Measurements from ENCODE around the gene HSPB7.

DNA sequence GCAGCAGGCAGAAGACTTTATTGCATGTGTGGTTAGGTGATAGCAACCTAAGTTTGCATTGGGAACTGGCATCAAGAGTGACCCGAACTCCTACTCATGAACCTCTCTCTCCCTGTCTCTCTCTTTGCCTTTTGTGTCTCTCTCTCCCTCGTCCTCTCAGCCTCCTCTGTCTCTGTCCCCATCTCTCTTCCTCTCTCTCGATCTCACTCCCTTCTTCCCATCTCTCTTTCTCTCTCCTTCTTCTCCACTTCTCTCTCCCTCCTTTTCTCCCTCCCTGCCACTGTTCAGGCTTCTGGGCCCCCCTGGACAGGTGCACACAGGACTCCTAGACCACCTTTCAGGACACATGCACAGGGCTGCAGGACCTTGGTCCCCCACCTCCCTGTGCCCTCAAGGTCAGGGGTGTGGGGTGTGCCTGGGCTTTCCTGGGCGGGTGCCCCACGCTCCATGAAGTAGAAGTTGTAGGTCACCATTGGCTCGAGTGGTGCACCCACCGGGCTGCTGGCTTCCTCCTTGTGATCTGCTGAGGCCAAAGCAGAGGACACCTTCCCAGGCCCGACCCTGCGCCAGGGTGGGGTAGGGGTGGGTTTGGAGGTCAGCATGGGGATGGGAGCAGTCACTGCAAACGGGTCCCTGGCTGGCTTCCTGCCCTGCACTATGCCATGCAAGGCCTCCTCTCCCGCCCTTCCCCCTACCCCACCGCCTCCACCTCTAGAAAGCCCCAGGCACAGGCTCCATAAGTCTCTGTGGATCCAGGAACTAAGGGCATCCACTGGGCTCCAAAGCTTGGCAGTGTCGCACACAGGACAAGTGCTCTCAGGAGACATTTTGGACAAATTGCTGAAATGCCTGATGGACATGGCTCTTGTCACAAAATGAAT lies 28.7 kb downstream of the HSPB7 start:
- TF ChIP-seq, protein P1, sequence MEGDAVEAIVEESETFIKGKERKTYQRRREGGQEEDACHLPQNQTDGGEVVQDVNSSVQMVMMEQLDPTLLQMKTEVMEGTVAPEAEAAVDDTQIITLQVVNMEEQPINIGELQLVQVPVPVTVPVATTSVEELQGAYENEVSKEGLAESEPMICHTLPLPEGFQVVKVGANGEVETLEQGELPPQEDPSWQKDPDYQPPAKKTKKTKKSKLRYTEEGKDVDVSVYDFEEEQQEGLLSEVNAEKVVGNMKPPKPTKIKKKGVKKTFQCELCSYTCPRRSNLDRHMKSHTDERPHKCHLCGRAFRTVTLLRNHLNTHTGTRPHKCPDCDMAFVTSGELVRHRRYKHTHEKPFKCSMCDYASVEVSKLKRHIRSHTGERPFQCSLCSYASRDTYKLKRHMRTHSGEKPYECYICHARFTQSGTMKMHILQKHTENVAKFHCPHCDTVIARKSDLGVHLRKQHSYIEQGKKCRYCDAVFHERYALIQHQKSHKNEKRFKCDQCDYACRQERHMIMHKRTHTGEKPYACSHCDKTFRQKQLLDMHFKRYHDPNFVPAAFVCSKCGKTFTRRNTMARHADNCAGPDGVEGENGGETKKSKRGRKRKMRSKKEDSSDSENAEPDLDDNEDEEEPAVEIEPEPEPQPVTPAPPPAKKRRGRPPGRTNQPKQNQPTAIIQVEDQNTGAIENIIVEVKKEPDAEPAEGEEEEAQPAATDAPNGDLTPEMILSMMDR (conservative IDR thresholded peaks at IDR 0.05) = no peak
- TF ChIP-seq ZFX (IDR thresholded peaks at IDR 0.05) = no peak

Data from C4-2B (cell line).